ENCODE results near the gene IFT88. TPM values are rescaled to one million over a fixed set of nuclear protein-coding genes. Genes with fewer than 3 reads are reported as not detected.

The IFT88 gene
- polyA plus RNA-seq, 1 donor from 2014 or later: 32.7 TPM

GRCh38 chr13:20526664-20527063 is 40.3 kb upstream of the IFT88 start:
- Histone ChIP-seq H3K27me3 (ENCODE audit: insufficient read depth, low read depth, low read length) (peaks cover 12% of the 10 kb centered on the region), H3K4me3 (ENCODE audit: low read length) (peak overlapping the region; percentile 89), H3K9me2 (ENCODE audit: insufficient read depth, low read length) (no peaks in the 10 kb centered on the region), H3K36me3 (ENCODE audit: insufficient read depth, low read length) (no peaks in the 10 kb centered on the region), H3K4me2 (ENCODE audit: low read length) (no peak overlapping the region), H3K9me3 (ENCODE audit: low read length) (no peaks in the 10 kb centered on the region), H3K9ac (ENCODE audit: low read length) (no peak overlapping the region), H3F3A (ENCODE audit: insufficient read depth, low read length, poor library complexity, severe bottlenecking) (no peaks in the 10 kb centered on the region), H2AFZ (ENCODE audit: low read depth, low read length) (peak overlapping the region; percentile 34), H4K20me1 (ENCODE audit: insufficient read depth) (no peaks in the 10 kb centered on the region), H3K27ac (ENCODE audit: low read length) (no peak overlapping the region), H3K79me2 (replicated peaks; ENCODE audit: insufficient read depth, low read length) (no peaks in the 10 kb centered on the region)
- no peak for TF ChIP-seq SMC3 (conservative IDR thresholded peaks at IDR 0.05; ENCODE audit: poor library complexity)
- TF ChIP-seq EP300 (conservative IDR thresholded peaks at IDR 0.05; ENCODE audit: poor library complexity, severe bottlenecking): no peak
- TF ChIP-seq, protein P1, sequence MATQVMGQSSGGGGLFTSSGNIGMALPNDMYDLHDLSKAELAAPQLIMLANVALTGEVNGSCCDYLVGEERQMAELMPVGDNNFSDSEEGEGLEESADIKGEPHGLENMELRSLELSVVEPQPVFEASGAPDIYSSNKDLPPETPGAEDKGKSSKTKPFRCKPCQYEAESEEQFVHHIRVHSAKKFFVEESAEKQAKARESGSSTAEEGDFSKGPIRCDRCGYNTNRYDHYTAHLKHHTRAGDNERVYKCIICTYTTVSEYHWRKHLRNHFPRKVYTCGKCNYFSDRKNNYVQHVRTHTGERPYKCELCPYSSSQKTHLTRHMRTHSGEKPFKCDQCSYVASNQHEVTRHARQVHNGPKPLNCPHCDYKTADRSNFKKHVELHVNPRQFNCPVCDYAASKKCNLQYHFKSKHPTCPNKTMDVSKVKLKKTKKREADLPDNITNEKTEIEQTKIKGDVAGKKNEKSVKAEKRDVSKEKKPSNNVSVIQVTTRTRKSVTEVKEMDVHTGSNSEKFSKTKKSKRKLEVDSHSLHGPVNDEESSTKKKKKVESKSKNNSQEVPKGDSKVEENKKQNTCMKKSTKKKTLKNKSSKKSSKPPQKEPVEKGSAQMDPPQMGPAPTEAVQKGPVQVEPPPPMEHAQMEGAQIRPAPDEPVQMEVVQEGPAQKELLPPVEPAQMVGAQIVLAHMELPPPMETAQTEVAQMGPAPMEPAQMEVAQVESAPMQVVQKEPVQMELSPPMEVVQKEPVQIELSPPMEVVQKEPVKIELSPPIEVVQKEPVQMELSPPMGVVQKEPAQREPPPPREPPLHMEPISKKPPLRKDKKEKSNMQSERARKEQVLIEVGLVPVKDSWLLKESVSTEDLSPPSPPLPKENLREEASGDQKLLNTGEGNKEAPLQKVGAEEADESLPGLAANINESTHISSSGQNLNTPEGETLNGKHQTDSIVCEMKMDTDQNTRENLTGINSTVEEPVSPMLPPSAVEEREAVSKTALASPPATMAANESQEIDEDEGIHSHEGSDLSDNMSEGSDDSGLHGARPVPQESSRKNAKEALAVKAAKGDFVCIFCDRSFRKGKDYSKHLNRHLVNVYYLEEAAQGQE (IDR thresholded peaks at IDR 0.05; ENCODE audit: borderline replicate concordance): no peak
- no peak for TF ChIP-seq POLR2AphosphoS5 (IDR thresholded peaks at IDR 0.05)
- TF ChIP-seq RAD21 (conservative IDR thresholded peaks at IDR 0.05): no peak
- TF ChIP-seq, protein P2, sequence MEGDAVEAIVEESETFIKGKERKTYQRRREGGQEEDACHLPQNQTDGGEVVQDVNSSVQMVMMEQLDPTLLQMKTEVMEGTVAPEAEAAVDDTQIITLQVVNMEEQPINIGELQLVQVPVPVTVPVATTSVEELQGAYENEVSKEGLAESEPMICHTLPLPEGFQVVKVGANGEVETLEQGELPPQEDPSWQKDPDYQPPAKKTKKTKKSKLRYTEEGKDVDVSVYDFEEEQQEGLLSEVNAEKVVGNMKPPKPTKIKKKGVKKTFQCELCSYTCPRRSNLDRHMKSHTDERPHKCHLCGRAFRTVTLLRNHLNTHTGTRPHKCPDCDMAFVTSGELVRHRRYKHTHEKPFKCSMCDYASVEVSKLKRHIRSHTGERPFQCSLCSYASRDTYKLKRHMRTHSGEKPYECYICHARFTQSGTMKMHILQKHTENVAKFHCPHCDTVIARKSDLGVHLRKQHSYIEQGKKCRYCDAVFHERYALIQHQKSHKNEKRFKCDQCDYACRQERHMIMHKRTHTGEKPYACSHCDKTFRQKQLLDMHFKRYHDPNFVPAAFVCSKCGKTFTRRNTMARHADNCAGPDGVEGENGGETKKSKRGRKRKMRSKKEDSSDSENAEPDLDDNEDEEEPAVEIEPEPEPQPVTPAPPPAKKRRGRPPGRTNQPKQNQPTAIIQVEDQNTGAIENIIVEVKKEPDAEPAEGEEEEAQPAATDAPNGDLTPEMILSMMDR (IDR thresholded peaks at IDR 0.05; ENCODE audit: poor library complexity, severe bottlenecking): no peak
- TF ChIP-seq TAF1 (IDR thresholded peaks at IDR 0.05; ENCODE audit: low read depth): no peak
- no peak for TF ChIP-seq EZH2 (IDR thresholded peaks at IDR 0.05; ENCODE audit: borderline replicate concordance, insufficient read depth, low read length, poor library complexity, severe bottlenecking)
- TF ChIP-seq MXI1 (conservative IDR thresholded peaks at IDR 0.05; ENCODE audit: poor library complexity, severe bottlenecking): no peak

- Histone ChIP-seq H2AFZ (ENCODE audit: low read depth, low read length) (no peak overlapping the region), H3K4me2 (ENCODE audit: low read length) (no peak overlapping the region), H3K4me3 (ENCODE audit: low read length) (no peak overlapping the region), H3K9me2 (ENCODE audit: insufficient read depth, low read length) (no peaks in the 10 kb centered on the region), H3K9me3 (ENCODE audit: low read length) (no peaks in the 10 kb centered on the region), H3K27me3 (ENCODE audit: insufficient read depth, low read depth, low read length) (peaks cover 12% of the 10 kb centered on the region), H3K79me2 (replicated peaks; ENCODE audit: insufficient read depth, low read length) (no peaks in the 10 kb centered on the region), H4K20me1 (ENCODE audit: insufficient read depth) (no peaks in the 10 kb centered on the region), H3K27ac (ENCODE audit: low read length) (no peak overlapping the region), H3F3A (ENCODE audit: insufficient read depth, low read length, poor library complexity, severe bottlenecking) (no peaks in the 10 kb centered on the region), H3K36me3 (ENCODE audit: insufficient read depth, low read length) (no peaks in the 10 kb centered on the region), H3K9ac (ENCODE audit: low read length) (no peak overlapping the region)
- no peak for TF ChIP-seq RAD21 (conservative IDR thresholded peaks at IDR 0.05)
- TF ChIP-seq SMC3 (conservative IDR thresholded peaks at IDR 0.05; ENCODE audit: poor library complexity): no peak
- no peak for TF ChIP-seq EP300 (conservative IDR thresholded peaks at IDR 0.05; ENCODE audit: poor library complexity, severe bottlenecking)
- TF ChIP-seq POLR2AphosphoS5 (IDR thresholded peaks at IDR 0.05): no peak
- TF ChIP-seq, protein P2 (IDR thresholded peaks at IDR 0.05; ENCODE audit: poor library complexity, severe bottlenecking): no peak
- TF ChIP-seq TAF1 (IDR thresholded peaks at IDR 0.05; ENCODE audit: low read depth): no peak
- no peak for TF ChIP-seq EZH2 (IDR thresholded peaks at IDR 0.05; ENCODE audit: borderline replicate concordance, insufficient read depth, low read length, poor library complexity, severe bottlenecking)
- TF ChIP-seq MXI1 (conservative IDR thresholded peaks at IDR 0.05; ENCODE audit: poor library complexity, severe bottlenecking): no peak
- TF ChIP-seq, protein P1 (IDR thresholded peaks at IDR 0.05; ENCODE audit: borderline replicate concordance): no peak
Observed at GRCh38 chr13:20528452-20528851, 38.5 kb upstream of the IFT88 start.
